Chondrocyte (in vitro differentiated cells): ENCODE results near the gene SLC35E3. TPM values are rescaled to one million over a fixed set of nuclear protein-coding genes. Genes with fewer than 3 reads are reported as not detected.

ENCODE experiments used
- DNase-seq: peaks from one replicate; pipeline ENCODE4 v3.0.0; 2021; ENCODE audit warnings: mixed read lengths, low spot score
- H3K27ac Mint-ChIP-seq: one replicate; pipeline ENCODE4 v1.8.0; 2021; ENCODE audit warnings: mild to moderate bottlenecking, moderate library complexity, mixed read lengths; ENCODE audit not compliant: unreplicated experiment
- H3K27me3 Mint-ChIP-seq: 2 replicates; pipeline ENCODE4 v1.8.0; 2021; ENCODE audit warnings: low read depth, mixed read lengths
- H3K36me3 Mint-ChIP-seq: 2 replicates; pipeline ENCODE4 v1.8.0; 2021; ENCODE audit warnings: low read depth, mixed read lengths
- H3K4me1 Mint-ChIP-seq: 2 replicates; pipeline ENCODE4 v1.8.0; 2021; ENCODE audit warnings: low read depth, mild to moderate bottlenecking, mixed read lengths
- H3K4me3 Mint-ChIP-seq: one replicate; pipeline ENCODE4 v1.8.0; 2021; ENCODE audit warnings: mild to moderate bottlenecking, moderate library complexity, mixed read lengths; ENCODE audit not compliant: unreplicated experiment
- H3K9me3 Mint-ChIP-seq: 2 replicates; pipeline ENCODE4 v1.8.0; 2021; ENCODE audit warnings: low read depth, mixed read lengths
- total RNA-seq: library from RNA; stranded (reverse); gene quantifications from 3 replicates; pipeline ENCODE4 v1.2.1, GENCODE V29; 2021
- TF ChIP-seq, protein P1 (sequence below): fragments of 200-600 bp; sonication (generic); IDR thresholded peaks from 2 replicates; pipeline ENCODE4 v1.5.0; 2021; ENCODE audit warnings: antibody characterized with exemption, mild to moderate bottlenecking, moderate library complexity

The SLC35E3 gene
- total RNA-seq, 1 donor from 2014 or later, result 13.6 TPM

DNA sequence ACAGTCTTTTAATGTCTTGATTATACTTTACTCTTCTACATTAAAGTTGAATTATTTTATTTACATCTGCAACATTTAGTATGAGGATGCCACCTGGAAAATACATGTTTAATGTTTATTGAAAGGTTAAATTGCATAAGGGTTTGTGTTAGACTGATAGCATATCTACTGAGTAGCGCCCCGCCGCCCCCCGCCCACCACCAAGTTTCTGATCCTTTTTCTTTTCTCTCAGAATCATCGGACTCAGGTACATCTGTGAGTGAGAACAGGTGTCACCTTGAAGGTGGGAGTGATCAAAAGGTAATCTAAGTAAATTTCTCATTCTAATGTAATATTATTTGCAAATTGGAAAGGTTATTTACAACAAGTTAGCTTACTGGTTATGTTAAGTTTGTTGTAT, 78.2 kb downstream of the SLC35E3 start:
- no peaks in the 10 kb centered on the region for H3K9me3 Mint-ChIP-seq
- H3K36me3 Mint-ChIP-seq, result peaks cover 35% of the 10 kb centered on the region
- H3K4me1 Mint-ChIP-seq, result peaks cover 20% of the 10 kb centered on the region
- no peaks in the 10 kb centered on the region for H3K27me3 Mint-ChIP-seq
- no peak overlapping the region for H3K27ac Mint-ChIP-seq
- DNase-seq, result no peak
- H3K4me3 Mint-ChIP-seq, result no peak overlapping the region
- TF ChIP-seq, protein P1, sequence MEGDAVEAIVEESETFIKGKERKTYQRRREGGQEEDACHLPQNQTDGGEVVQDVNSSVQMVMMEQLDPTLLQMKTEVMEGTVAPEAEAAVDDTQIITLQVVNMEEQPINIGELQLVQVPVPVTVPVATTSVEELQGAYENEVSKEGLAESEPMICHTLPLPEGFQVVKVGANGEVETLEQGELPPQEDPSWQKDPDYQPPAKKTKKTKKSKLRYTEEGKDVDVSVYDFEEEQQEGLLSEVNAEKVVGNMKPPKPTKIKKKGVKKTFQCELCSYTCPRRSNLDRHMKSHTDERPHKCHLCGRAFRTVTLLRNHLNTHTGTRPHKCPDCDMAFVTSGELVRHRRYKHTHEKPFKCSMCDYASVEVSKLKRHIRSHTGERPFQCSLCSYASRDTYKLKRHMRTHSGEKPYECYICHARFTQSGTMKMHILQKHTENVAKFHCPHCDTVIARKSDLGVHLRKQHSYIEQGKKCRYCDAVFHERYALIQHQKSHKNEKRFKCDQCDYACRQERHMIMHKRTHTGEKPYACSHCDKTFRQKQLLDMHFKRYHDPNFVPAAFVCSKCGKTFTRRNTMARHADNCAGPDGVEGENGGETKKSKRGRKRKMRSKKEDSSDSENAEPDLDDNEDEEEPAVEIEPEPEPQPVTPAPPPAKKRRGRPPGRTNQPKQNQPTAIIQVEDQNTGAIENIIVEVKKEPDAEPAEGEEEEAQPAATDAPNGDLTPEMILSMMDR, result no peak

DNA sequence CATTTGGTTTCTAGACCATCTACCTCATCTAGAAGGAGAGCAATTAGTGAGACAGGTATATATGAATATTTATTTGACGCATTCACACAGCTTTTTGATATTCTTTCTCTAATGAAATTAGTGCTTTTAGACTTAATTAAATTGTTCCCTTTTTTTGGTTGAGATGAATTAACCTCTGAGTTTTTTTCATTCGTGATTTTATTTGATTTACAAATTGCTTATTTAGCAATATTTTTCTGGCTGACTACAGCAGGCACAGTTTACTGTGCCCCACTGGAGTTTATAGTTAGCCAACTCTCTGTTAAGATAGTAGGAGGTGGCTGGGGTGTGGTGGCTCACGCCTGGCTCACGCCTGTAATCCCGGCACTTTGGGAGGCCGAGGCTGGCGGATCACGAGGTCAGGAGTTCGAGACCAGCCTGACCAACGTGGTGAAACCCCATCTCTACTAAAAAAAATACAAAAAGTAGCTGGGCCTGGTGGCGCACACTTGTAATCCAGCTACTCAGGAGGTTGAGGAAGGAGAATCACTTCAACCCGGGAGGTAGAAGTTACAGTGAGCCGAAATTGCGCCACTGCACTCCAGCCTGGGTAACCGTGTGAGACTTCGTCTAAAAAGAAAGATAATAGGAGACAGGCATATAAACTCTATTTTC, 78.7 kb downstream of the SLC35E3 start:
- Mint-ChIP-seq H3K36me3 (peaks cover 32% of the 10 kb centered on the region), H3K4me1 (peaks cover 20% of the 10 kb centered on the region), H3K4me3 (no peak overlapping the region), H3K9me3 (no peaks in the 10 kb centered on the region), H3K27me3 (no peaks in the 10 kb centered on the region), H3K27ac (peak overlapping the region; percentile 17)
- TF ChIP-seq, protein P1, result no peak
- no peak for DNase-seq

DNA sequence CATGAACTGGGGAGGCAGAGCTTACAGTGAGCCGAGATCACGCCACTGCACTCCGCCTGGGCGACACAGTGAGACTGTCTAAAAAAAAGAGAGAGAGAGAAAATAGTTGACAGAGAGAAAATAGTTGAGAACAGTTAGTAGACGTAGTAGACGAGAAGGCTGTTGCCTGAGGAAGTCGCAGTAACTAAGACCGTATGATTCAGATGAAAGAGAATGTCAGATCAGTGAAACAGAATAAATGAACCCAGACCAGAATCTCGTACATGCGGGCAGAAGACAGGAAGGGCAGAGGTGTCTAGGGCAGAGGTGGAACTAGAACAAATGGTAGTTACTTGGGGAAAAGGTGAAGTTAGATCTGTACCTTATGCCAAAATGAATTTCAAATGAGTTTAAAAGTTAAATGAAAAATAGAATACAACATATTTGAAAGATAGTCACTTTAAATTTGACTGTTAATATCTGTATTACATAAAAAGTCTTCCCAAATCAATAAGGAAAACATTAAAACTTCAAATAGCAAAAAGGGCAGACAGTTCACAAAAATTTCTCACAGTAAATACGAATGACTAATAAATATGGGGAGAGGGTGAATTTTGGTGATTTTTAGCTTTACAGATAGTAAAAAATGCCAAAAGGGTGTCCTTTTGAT, 79.7 kb downstream of the SLC35E3 start:
- H3K27ac Mint-ChIP-seq, result peak overlapping the region; percentile 6
- H3K36me3 Mint-ChIP-seq, result peaks cover 32% of the 10 kb centered on the region

DNA sequence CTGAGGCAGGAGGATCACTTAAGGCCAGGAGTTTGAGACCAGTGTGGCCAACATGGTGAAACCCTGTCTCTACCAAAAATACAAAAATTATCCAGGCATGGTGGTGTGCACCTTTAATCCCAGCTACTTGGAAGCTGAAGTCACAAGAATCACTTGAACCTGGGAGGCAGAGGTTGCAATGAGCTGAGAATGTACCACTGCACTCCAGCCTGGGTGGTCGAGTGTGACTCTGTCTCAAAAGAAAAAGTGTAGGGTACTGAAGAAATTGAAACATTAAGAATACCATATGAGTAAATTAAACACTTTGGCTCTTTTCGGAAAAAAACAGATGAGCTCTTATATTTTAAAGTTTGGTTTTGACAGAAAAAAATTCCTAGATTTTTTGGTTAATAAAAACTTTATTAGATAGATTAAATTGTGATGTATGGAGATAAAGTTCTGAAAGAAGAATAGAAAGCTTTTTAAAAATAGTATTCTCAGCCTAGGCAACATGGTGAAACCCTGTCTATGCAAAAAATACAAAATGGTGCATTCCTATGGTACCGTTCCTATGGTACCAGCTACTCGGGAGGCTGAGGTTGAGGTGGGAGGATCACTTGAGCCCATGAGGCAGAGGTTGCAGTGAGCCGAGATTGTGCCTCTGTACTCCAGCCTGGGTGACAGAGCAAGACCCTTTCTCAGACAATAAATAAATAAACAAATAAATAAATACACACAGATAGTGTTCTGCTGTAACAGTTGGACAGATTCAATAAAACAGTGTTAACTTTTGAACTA, 82.1 kb downstream of the SLC35E3 start:
- H3K4me3 Mint-ChIP-seq, result no peak overlapping the region
- H3K9me3 Mint-ChIP-seq, result no peaks in the 10 kb centered on the region
- H3K36me3 Mint-ChIP-seq, result peaks cover 34% of the 10 kb centered on the region
- TF ChIP-seq, protein P1, result no peak
- peaks cover 29% of the 10 kb centered on the region for H3K4me1 Mint-ChIP-seq
- no peak for DNase-seq
- H3K27me3 Mint-ChIP-seq, result no peaks in the 10 kb centered on the region
- no peak overlapping the region for H3K27ac Mint-ChIP-seq

More for the DNA sequence above, 79.7 kb downstream of the SLC35E3 start:
- no peak for DNase-seq
- Mint-ChIP-seq H3K9me3 (no peaks in the 10 kb centered on the region), H3K4me3 (no peak overlapping the region), H3K4me1 (peaks cover 25% of the 10 kb centered on the region), H3K27me3 (no peaks in the 10 kb centered on the region)
- TF ChIP-seq, protein P1, result no peak

DNA sequence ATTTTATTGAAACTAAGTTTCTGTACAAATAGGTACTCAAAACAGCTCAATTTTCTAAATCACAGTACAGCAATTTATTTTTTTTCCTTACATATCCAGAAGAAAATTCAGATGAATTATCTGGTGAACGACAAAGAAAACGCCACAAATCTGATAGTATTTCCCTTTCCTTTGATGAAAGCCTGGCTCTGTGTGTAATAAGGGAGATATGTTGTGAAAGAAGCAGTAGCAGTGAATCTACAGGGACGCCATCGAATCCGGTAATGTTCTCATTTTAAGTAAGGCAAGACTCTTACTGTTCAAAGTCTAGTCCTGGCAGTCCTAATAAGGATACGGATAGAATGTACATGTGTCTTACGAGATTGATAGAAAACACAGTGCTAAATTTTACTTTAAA, 82.7 kb downstream of the SLC35E3 start:
- no peak for DNase-seq
- Mint-ChIP-seq H3K27ac (peak overlapping the region; percentile 3), H3K36me3 (peaks cover 30% of the 10 kb centered on the region), H3K4me3 (no peak overlapping the region), H3K9me3 (no peaks in the 10 kb centered on the region), H3K4me1 (peaks cover 24% of the 10 kb centered on the region), H3K27me3 (no peaks in the 10 kb centered on the region)
- TF ChIP-seq, protein P1, result no peak
